ENCODE data around the gene HOXA6.

HOXA6 gene
- 0 reads per million in 3 experiments for total RNA-seq

- no peak for DNase-seq
Measured at GRCh38 chr7:27147199-27148030, at the start of gene HOXA6. Gene HOXA6 (minus strand): TSS chr7:27147774. CDS start chr7:27147749, 25 bp downstream.

GRCh38 chr7:27196287-27196767 is 48.8 kb upstream of the HOXA6 start:
- peak; percentile 67 for DNase-seq

DNA sequence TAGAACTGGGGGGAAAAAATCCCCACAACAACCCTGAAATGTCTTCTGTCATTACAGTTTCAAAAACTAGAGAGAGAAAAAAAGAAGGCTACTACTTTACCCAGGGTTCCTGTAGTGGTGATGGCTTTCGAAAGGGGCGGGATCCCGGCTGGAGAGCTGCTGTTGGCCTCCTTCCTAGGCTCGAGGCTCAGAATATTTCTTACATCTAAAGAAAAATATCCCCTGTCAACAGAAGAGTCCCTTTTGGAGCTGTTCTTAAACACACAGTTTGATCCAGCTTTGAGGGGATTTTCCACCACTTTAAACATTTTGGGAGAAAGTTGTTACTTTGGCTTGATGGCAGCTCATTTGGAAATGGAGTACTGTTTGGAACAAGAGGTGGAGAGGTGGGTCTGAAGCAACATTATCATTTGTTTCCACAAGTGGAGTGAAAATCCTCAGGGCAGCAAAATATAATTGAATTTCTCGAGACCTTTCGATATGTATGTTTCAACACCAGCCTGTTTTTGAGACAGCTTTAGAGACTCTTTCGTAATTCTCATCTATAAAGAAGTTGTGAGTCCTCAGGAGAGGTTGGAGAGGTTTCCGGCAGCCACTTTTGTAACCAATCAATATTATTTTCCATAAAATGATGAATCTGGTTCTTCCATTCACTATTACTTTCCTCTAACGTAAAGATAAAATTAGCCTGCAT is 47.3 kb upstream of the HOXA6 start:
- DNase-seq: no peak

GRCh38 chr7:27194002-27194352 is 46.4 kb upstream of the HOXA6 start:
- DNase-seq: no peak

GRCh38 chr7:27193335-27194001 is 45.9 kb upstream of the HOXA6 start:
- DNase-seq: no peak

DNA sequence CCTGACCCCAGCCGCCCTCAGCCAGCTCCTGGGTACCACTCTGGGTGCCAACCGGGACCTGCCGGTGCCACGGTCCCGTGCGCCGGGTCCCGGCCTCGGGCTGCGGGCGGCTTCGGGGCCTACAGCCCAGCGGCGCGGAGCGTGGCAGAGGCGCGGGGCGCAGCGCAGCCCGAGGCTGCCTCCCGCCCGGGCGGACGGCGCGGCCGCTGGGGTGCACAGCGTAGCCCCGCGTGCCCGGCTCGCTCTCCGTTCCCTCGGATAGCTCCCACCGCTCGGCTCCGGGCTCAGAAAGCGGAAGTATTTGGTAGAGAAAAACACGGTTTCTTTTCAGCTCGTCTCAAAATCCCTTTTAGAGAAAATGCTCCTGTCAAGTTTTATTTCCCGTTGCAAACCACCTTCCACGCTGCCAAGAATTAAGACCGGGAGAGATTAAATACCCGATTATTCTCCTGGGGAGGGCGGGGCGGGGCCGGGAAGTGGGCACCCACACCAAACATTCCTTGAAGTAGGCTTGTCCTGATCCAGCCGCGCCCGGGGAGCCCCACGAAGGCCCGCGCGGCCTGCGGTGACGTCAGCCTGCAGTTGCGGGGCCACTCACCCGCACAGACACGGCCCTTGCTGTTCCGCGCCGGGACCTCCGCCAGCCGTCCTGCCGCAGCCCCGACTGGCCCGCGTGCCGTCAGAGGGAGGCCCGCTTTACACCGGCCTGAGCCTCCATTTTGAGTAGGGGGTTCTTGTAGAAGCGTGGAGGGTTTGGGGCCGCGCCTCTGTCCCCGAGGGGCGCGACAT is 45.2 kb upstream of the HOXA6 start:
- DNase-seq: no peak

- no peak for DNase-seq
Measured at GRCh38 chr7:27191833-27192545, 44.4 kb upstream of the HOXA6 start.

GRCh38 chr7:27191161-27191731 is 43.7 kb upstream of the HOXA6 start:
- no peak for DNase-seq

- DNase-seq: no peak
Measured at GRCh38 chr7:27189997-27190748, 42.6 kb upstream of the HOXA6 start.

DNA sequence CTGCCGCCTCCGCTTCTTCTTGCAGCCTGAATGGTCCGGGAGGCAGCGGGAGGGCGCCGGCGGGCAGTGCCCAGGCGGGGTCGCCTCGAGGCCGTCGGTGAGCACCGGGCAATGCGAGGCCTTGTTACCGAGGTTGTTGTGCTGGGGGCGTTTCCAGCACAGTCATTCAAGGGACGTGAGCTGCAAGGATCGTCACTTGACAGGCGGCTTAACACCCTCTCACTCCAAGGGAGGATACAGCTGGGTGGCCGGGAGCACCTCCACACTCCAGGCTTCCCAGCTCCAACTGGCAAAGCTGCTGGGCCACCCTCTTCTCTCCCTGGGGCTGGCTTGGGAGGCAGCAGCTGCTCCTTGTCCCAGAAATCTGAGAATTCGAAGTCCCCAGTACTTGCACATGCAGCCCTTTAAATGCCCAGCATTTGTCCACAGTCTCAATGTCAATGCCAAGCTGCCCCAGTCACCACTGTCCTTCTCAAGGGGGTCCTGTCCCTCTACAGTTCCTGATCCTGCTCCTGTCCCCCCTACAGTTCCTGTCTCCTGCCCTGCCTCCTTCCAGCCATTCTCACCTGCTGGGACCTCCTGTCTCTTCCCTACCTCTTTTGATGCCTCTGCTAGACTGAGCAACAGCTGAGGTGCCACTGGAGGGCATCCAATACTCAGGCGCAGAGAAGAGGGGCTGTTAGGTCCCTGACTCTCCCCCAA is 41.9 kb upstream of the HOXA6 start:
- no peak for DNase-seq

- peak; percentile 44 for DNase-seq
Measured at GRCh38 chr7:27188386-27189294, 41.1 kb upstream of the HOXA6 start.

DNA sequence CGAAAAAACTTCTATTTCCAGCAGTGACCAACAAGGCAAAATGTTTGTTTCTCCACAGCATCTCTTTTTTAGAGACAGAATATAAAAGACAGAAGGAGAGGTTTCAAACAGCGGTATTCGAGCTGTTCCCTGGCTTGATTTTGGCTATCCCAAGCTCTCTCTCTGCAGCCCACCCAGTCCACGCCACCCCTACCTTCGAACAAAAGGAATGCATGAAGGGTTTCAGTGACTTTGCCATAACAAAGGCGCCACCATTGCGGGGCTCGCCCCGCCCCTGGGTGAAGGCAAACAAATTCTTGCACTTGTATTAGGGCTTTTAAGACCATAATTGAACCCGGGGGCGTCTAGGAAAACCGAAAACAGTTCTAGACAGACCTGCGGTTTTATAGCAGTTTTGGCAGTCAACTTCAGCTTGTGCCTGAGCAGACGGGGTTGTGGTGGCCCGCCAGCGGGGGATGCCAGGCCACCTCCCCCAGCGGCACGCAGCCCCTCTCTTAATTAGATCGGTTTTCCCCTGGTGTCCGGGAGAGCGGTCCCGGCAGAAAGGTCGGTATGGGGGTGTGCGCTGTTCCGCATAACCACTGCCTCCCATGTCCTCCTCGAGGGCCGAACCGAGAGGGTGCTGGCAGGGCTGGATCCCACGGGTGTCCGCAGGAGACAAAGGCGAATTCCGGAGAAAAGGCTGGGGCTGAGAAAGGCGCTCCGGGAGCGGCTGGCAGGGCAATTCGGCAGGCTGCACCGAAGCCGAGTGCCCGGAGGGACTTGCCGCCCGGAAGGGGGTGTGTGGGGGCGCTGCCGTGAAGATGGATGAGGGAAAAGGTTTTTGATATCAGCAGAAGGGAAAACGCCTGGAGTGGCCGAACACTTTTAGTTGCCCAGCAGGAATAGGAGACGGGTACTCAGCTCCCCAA is 40.2 kb upstream of the HOXA6 start:
- DNase-seq: no peak

- no peak for DNase-seq
Measured at GRCh38 chr7:27186668-27187474, 39.3 kb upstream of the HOXA6 start.

GRCh38 chr7:27185854-27186667 is 38.5 kb upstream of the HOXA6 start:
- DNase-seq: no peak

DNA sequence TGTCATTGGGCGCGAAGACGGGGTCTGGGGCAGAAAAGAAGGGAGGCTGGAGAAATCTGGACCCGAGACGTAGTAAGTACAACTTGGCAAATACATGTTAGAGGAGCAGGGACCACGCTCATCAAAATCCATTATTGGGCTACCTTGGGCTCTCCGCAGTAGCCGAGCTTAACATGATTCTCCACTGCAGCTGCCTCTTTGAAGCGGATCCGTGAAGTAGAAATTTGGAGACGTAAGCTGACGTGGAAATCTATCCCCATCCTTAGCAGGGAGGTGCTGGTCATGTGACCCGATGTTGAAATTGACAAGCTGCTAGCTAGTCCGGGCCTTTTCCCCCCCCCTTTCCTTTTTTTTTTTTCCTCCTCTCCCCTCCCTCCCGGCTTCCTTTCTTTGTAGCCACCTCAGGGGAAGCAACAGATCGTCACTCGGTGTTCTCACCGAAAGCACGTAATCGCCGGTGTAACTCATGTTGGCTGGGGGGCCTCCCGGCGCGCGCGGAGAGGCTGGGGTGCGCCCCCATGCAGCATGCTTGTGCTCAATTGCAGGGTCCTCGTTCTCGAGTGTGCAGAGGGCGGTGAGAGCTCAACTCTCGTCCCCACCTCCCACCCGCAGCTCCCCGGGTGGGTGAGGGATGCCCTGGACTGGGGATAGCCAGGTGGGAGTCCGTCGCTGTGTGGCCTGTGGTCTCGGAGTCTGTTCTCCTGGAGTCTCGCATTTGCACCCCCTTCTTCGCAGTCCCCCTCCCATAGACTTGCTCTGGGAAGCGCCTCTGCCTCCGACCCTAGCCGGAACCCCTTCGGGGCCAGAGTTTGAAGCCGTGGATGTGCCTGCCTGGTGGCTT is 37.7 kb upstream of the HOXA6 start, which contains the start of gene HOXA11:
TSS of gene HOXA11 (minus strand) at position 220 of the 841 bp plus-strand sequence. CDS start at position 132, 88 bp downstream.
- DNase-seq: no peak

Measured in central memory CD4-positive, alpha-beta T cell (primary cell).